Measurements from ENCODE around the gene NUDT4. TPM values are rescaled to one million over a fixed set of nuclear protein-coding genes. Genes with fewer than 3 reads are reported as not detected.
"Not testable (repeated sequence)": the region's sequence is repeated elsewhere in the genome, so short reads cannot be mapped to it uniquely, and the experiment has no call there.

NUDT4 gene
- total and polyA plus RNA-seq, 8 donors = 46.6 to 126 (median 117) TPM

GRCh38 chr12:93407054-93407962 lies 29.6 kb downstream of the NUDT4 start:
- DNase-seq = no peak
- no peak for ATAC-seq
- H3K4me3 ChIP-seq = no peak overlapping the region
- H3K27ac ChIP-seq = no peak overlapping the region
- H3K36me3 ChIP-seq = peaks cover under 1 to 27% of the 10 kb centered on the region in 2 donors
- no peaks in the 10 kb centered on the region for H3K27me3 ChIP-seq
- TF ChIP-seq CTCF (IDR thresholded peaks at IDR 0.05) = no peak
- H3K9me3 ChIP-seq = no peaks in the 10 kb centered on the region
- peaks cover 0 to 15% of the 10 kb centered on the region in 2 donors for H3K4me1 ChIP-seq
- intact Hi-C loops (cut with DNase I) = no loop called here

- no peak for TF ChIP-seq CTCF (IDR thresholded peaks at IDR 0.05)
- no peaks in the 10 kb centered on the region for H3K27me3 ChIP-seq
- intact Hi-C loops (cut with DNase I) = no loop called here
Measured at GRCh38 chr12:93407963-93408283, 30.2 kb downstream of the NUDT4 start.

GRCh38 chr12:93408813-93409212 lies 31.1 kb downstream of the NUDT4 start:
- DNase-seq = no peak
- intact Hi-C loops (cut with DNase I) = no loop called here
- no peak overlapping the region for H3K4me3 ChIP-seq
- no peak overlapping the region for H3K27ac ChIP-seq
- ATAC-seq = no peak
- no peaks in the 10 kb centered on the region for H3K9me3 ChIP-seq
- peaks cover 0 to 30% of the 10 kb centered on the region in 2 donors for H3K4me1 ChIP-seq
- no peaks in the 10 kb centered on the region for H3K27me3 ChIP-seq
- TF ChIP-seq CTCF (IDR thresholded peaks at IDR 0.05) = no peak
- H3K36me3 ChIP-seq = peaks cover 0 to 27% of the 10 kb centered on the region in 2 donors

More at GRCh38 chr12:93407963-93408283, 30.2 kb downstream of the NUDT4 start:
- Histone ChIP-seq H3K9me3 (no peaks in the 10 kb centered on the region), H3K27ac (no peak overlapping the region), H3K36me3 (peaks cover 0 to 27% of the 10 kb centered on the region in 2 donors), H3K4me1 (peaks cover 0 to 22% of the 10 kb centered on the region in 2 donors), H3K4me3 (no peak overlapping the region)
- DNase-seq = no peak
- ATAC-seq = no peak

- H3K36me3 ChIP-seq = peaks cover 0 to 27% of the 10 kb centered on the region in 2 donors
- H3K27me3 ChIP-seq, H3K9me3 ChIP-seq, DNase-seq, H3K27ac ChIP-seq, ATAC-seq, H3K4me3 ChIP-seq: not testable (repeated sequence)
- peaks cover 0 to 29% of the 10 kb centered on the region in 2 donors for H3K4me1 ChIP-seq
- intact Hi-C loops (cut with DNase I) = loop anchor here in 1 of 2 donors (10.0 kb wide), 1 partner anchor 425 kb away; no protein-coding TSS in a partner anchor
Measured at GRCh38 chr12:93409343-93410187, 31.8 kb downstream of the NUDT4 start.

GRCh38 chr12:93411060-93411459 lies 33.3 kb downstream of the NUDT4 start:
- not testable (repeated sequence) for ATAC-seq, DNase-seq

GRCh38 chr12:93412396-93412795 lies 34.7 kb downstream of the NUDT4 start:
- not testable (repeated sequence) for H3K27me3 ChIP-seq, H3K4me3 ChIP-seq, DNase-seq, ATAC-seq, H3K9me3 ChIP-seq
- Histone ChIP-seq H3K27ac (peak overlapping the region in 1 of 2 donors; percentile 39), H3K4me1 (peaks cover 7 to 38% of the 10 kb centered on the region in 2 donors), H3K36me3 (peaks cover 0 to 27% of the 10 kb centered on the region in 2 donors)
- intact Hi-C loops (cut with DNase I) = loop anchor here in 1 of 2 donors (10.0 kb wide), 1 partner anchor 428 kb away; no protein-coding TSS in a partner anchor

More at GRCh38 chr12:93411060-93411459, 33.3 kb downstream of the NUDT4 start:
- H3K27me3 ChIP-seq, H3K4me3 ChIP-seq, H3K9me3 ChIP-seq: not testable (repeated sequence)
- peaks cover 7 to 38% of the 10 kb centered on the region in 2 donors for H3K4me1 ChIP-seq
- peak overlapping the region; percentile 9 to 39 for H3K27ac ChIP-seq
- H3K36me3 ChIP-seq = peaks cover 0 to 27% of the 10 kb centered on the region in 2 donors
- intact Hi-C loops (cut with DNase I) = loop anchor here in 1 of 2 donors (10.0 kb wide), 1 partner anchor 426 kb away; no protein-coding TSS in a partner anchor
